Trophoblast cell (in vitro differentiated cells and primary cell): ENCODE measurements around the gene FLT3.
"Not testable (repeated sequence)": the region's sequence is repeated elsewhere in the genome, so short reads cannot be mapped to it uniquely, and the experiment has no call there.

Source experiments
- DNase-seq, 2 donors: peaks; one replicate each; pipeline ENCODE4 v3.0.0-alpha.2; 2016
- H2AFZ ChIP-seq: 2 replicates; pipeline ENCODE4 v1.6.1; 2013; ENCODE audit warnings: low read length, moderate library complexity, mild to moderate bottlenecking; ENCODE audit not compliant: insufficient read depth, poor library complexity
- H2AK5ac ChIP-seq: 2 replicates; pipeline ENCODE4 v1.6.1; 2013; ENCODE audit warnings: mild to moderate bottlenecking, low read length
- H2BK120ac ChIP-seq: 2 replicates; pipeline ENCODE4 v1.6.1; 2013; ENCODE audit warnings: low read length, mild to moderate bottlenecking, moderate library complexity; ENCODE audit not compliant: insufficient read depth, poor library complexity
- H2BK12ac ChIP-seq: 2 replicates; pipeline ENCODE4 v1.6.1; 2013; ENCODE audit warnings: mild to moderate bottlenecking, low read length, moderate library complexity
- H2BK5ac ChIP-seq: 2 replicates; pipeline ENCODE4 v1.6.1; 2013; ENCODE audit warnings: low read length, low read depth, moderate library complexity, mild to moderate bottlenecking; ENCODE audit not compliant: poor library complexity
- H3K14ac ChIP-seq: 2 replicates; pipeline ENCODE4 v1.6.1; 2013; ENCODE audit warnings: mild to moderate bottlenecking, low read length
- H3K18ac ChIP-seq: 2 replicates; pipeline ENCODE4 v1.6.1; 2013; ENCODE audit warnings: mild to moderate bottlenecking, low read length
- H3K23ac ChIP-seq: 2 replicates; pipeline ENCODE4 v1.6.1; 2013; ENCODE audit warnings: low read length
- H3K27ac ChIP-seq: 2 replicates; pipeline ENCODE4 v1.5.1; 2013; ENCODE audit warnings: low read depth, mild to moderate bottlenecking, inconsistent platforms, low read length, moderate library complexity
- H3K27me3 ChIP-seq: 2 replicates; pipeline ENCODE4 v1.6.1; 2013; ENCODE audit warnings: inconsistent platforms, mild to moderate bottlenecking, low read length, moderate library complexity; ENCODE audit not compliant: insufficient read depth
- H3K36me3 ChIP-seq, 2 experiments: 1 replicate in 1 of 2; 2 replicates in 1 of 2; pipeline ENCODE4 v1.6.1; 2013; ENCODE audit warnings: low read length in 2 of 2, mild to moderate bottlenecking in 2 of 2, moderate library complexity in 1 of 2; ENCODE audit not compliant: insufficient read depth in 2 of 2, control insufficient read depth in 1 of 2
- H3K4ac ChIP-seq: 2 replicates; pipeline ENCODE4 v1.6.1; 2013; ENCODE audit warnings: low read depth, mild to moderate bottlenecking, low read length, moderate library complexity
- H3K4me1 ChIP-seq, 2 experiments: 1 replicate in 1 of 2; 2 replicates in 1 of 2; pipeline ENCODE4 v1.6.1; 2013; ENCODE audit warnings: low read length in 2 of 2, mild to moderate bottlenecking in 2 of 2, moderate library complexity in 1 of 2; ENCODE audit not compliant: insufficient read depth in 2 of 2, control insufficient read depth in 1 of 2
- H3K4me2 ChIP-seq: 2 replicates; pipeline ENCODE4 v1.6.1; 2013; ENCODE audit warnings: inconsistent platforms, mild to moderate bottlenecking, low read length, moderate library complexity
- H3K4me3 ChIP-seq: 2 replicates; pipeline ENCODE4 v1.5.1; 2013; ENCODE audit warnings: mild to moderate bottlenecking, low read depth, low read length, inconsistent platforms
- H3K79me1 ChIP-seq: one replicate; pipeline ENCODE4 v1.6.1; 2013; ENCODE audit warnings: low read length
- H3K79me2 ChIP-seq: 2 replicates; pipeline ENCODE4 v1.6.1; 2013; ENCODE audit warnings: low read length, mild to moderate bottlenecking; ENCODE audit not compliant: control insufficient read depth, insufficient read depth, poor library complexity
- H3K9ac ChIP-seq: 2 replicates; pipeline ENCODE4 v1.6.1; 2013; ENCODE audit warnings: mild to moderate bottlenecking, low read length
- H3K9me3 ChIP-seq: 2 replicates; pipeline ENCODE4 v1.6.1; 2013; ENCODE audit warnings: low read depth, mild to moderate bottlenecking, control low read depth, inconsistent platforms, low read length; ENCODE audit not compliant: insufficient read depth
- H4K12ac ChIP-seq: 2 replicates; pipeline ENCODE4 v1.6.1; 2013; ENCODE audit warnings: low read depth, mild to moderate bottlenecking, low read length, moderate library complexity
- H4K8ac ChIP-seq: 2 replicates; pipeline ENCODE4 v1.6.1; 2013; ENCODE audit warnings: low read depth, mild to moderate bottlenecking, low read length, moderate library complexity
- H4K91ac ChIP-seq: one replicate; pipeline ENCODE4 v1.6.1; 2013; ENCODE audit warnings: low read depth, mild to moderate bottlenecking, low read length, moderate library complexity
- WGBS: extraction: QIAGEN DNeasy Blood & Tissue Kit; methylation state at CpG from one replicate; pipeline ENCODE4 v1.1.7; 2013; ENCODE audit warnings: missing lambda C conversion rate; ENCODE audit not compliant: insufficient read length, insufficient coverage; ENCODE audit errors: extremely low coverage; 5-methylcytosine and 5-hydroxymethylcytosine counted together

FLT3 gene

GRCh38 chr13:28005016-28005415 lies 95.4 kb downstream of the FLT3 start:
- WGBS = no CpG with 5 or more reads among the region's 13 CpGs
- not testable (repeated sequence) for H2BK120ac ChIP-seq, H4K8ac ChIP-seq, H3K23ac ChIP-seq, H2BK12ac ChIP-seq, H2AFZ ChIP-seq, H4K12ac ChIP-seq, H3K27me3 ChIP-seq, H3K9ac ChIP-seq, H3K4me2 ChIP-seq, H2BK5ac ChIP-seq, DNase-seq, H3K79me1 ChIP-seq, H3K4me3 ChIP-seq, H3K27ac ChIP-seq, H3K14ac ChIP-seq, H3K9me3 ChIP-seq, H4K91ac ChIP-seq, H3K36me3 ChIP-seq, H3K4me1 ChIP-seq, H3K18ac ChIP-seq, H2AK5ac ChIP-seq, H3K79me2 ChIP-seq, H3K4ac ChIP-seq

GRCh38 chr13:28002886-28003698 lies 97.3 kb downstream of the FLT3 start:
- Histone ChIP-seq H3K79me1 (no peaks in the 10 kb centered on the region), H3K4me2 (no peak overlapping the region), H3K27me3 (no peaks in the 10 kb centered on the region), H3K9me3 (no peaks in the 10 kb centered on the region), H3K4ac (no peak overlapping the region), H3K18ac (no peak overlapping the region), H3K14ac (no peak overlapping the region), H3K27ac (no peak overlapping the region), H3K4me1 (peaks cover 0 to 2% of the 10 kb centered on the region in 2 experiments), H3K23ac (no peak overlapping the region), H2AFZ (no peak overlapping the region), H3K4me3 (no peak overlapping the region), H2BK12ac (no peak overlapping the region), H3K36me3 (no peaks in the 10 kb centered on the region), H3K79me2 (no peaks in the 10 kb centered on the region), H3K9ac (no peak overlapping the region), H4K8ac (no peak overlapping the region), H2BK120ac (no peak overlapping the region), H4K91ac (no peak overlapping the region), H2BK5ac (no peak overlapping the region), H2AK5ac (no peak overlapping the region), H4K12ac (no peak overlapping the region)
- DNase-seq = peak; percentile 80 to 91
- no CpG with 5 or more reads among the region's 6 CpGs for WGBS

- Histone ChIP-seq H2BK120ac (no peak overlapping the region), H3K9ac (no peak overlapping the region), H3K4ac (no peak overlapping the region), H3K79me1 (no peaks in the 10 kb centered on the region), H3K4me3 (no peak overlapping the region), H2AFZ (no peak overlapping the region), H4K91ac (no peak overlapping the region), H3K4me1 (peaks cover 0 to 2% of the 10 kb centered on the region in 2 experiments), H3K9me3 (no peaks in the 10 kb centered on the region), H3K27me3 (no peaks in the 10 kb centered on the region), H3K79me2 (no peaks in the 10 kb centered on the region), H3K4me2 (no peak overlapping the region), H2BK12ac (no peak overlapping the region), H3K23ac (no peak overlapping the region), H3K18ac (no peak overlapping the region), H3K14ac (no peak overlapping the region), H3K27ac (no peak overlapping the region), H2BK5ac (no peak overlapping the region), H4K12ac (no peak overlapping the region), H4K8ac (no peak overlapping the region), H3K36me3 (no peaks in the 10 kb centered on the region), H2AK5ac (no peak overlapping the region)
- no CpG with 5 or more reads among the region's 20 CpGs for WGBS
- no peak for DNase-seq
Measured at GRCh38 chr13:28001837-28002473, 98.4 kb downstream of the FLT3 start.

- Histone ChIP-seq H2BK12ac (no peak overlapping the region), H4K8ac (no peak overlapping the region), H2BK120ac (no peak overlapping the region), H3K4me3 (no peak overlapping the region), H3K9ac (no peak overlapping the region), H4K12ac (no peak overlapping the region), H3K4me1 (peaks cover 0 to 2% of the 10 kb centered on the region in 2 experiments), H4K91ac (no peak overlapping the region), H3K79me2 (no peaks in the 10 kb centered on the region), H3K27me3 (no peaks in the 10 kb centered on the region), H2BK5ac (no peak overlapping the region), H2AFZ (no peak overlapping the region), H3K23ac (no peak overlapping the region), H3K36me3 (no peaks in the 10 kb centered on the region), H3K18ac (no peak overlapping the region), H3K4me2 (no peak overlapping the region), H3K27ac (no peak overlapping the region), H3K79me1 (no peaks in the 10 kb centered on the region), H2AK5ac (no peak overlapping the region), H3K14ac (no peak overlapping the region), H3K9me3 (no peaks in the 10 kb centered on the region), H3K4ac (no peak overlapping the region)
- no peak for DNase-seq
- WGBS = no CpG with 5 or more reads among the region's 11 CpGs
Measured at GRCh38 chr13:28001049-28001448, 99.3 kb downstream of the FLT3 start.
